Measurements from ENCODE around the gene TSPAN18.
A peak's percentile ranks its signal among the peaks of the same experiment; 100 is the strongest.

The TSPAN18 gene

GRCh38 chr11:44974402-44975000, 247.7 kb downstream of the TSPAN18 start:
- Mint-ChIP-seq H3K27ac (no peak overlapping the region), H3K4me3 (no peak overlapping the region), H3K36me3 (ENCODE audit: low read depth) (no peaks in the 10 kb centered on the region), H3K27me3 (ENCODE audit: low read depth, poor library complexity) (peaks cover 11% of the 10 kb centered on the region), H3K4me1 (peaks cover 36% of the 10 kb centered on the region), H3K9me3 (no peaks in the 10 kb centered on the region)
- TF ChIP-seq CTCF (IDR thresholded peaks at IDR 0.05) = no peak
- no peak for DNase-seq

- TF ChIP-seq CTCF (IDR thresholded peaks at IDR 0.05) = no peak
- Mint-ChIP-seq H3K27ac (no peak overlapping the region), H3K9me3 (peaks cover 2% of the 10 kb centered on the region), H3K36me3 (ENCODE audit: low read depth) (no peaks in the 10 kb centered on the region), H3K27me3 (ENCODE audit: low read depth, poor library complexity) (peaks cover 7% of the 10 kb centered on the region), H3K4me3 (no peak overlapping the region), H3K4me1 (peaks cover 20% of the 10 kb centered on the region)
- DNase-seq = no peak
Measured at GRCh38 chr11:44976576-44976975, 249.8 kb downstream of the TSPAN18 start.

DNA sequence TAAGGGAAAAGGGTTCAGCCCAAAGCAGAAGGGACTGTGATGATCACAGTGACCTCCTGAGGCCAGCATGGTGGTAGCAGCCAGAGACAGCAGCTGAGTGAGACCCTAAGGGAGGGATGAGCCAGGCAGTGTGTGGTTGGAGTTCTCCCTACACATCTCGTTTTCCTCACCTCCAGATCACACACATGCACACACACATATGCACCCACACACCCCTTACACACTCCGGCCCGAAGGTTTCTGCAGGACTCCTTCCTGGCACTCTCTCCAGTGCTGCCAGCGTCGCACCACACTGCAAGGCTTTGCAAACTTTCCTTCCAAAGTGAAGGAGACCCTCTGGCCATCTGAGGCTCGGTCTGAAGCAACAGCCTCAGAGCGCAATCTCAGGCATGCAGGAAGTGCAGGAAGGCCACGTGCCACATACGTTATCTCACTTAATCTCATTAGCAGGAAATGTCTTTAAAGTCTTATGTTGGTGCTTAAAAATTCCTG, 250.8 kb downstream of the TSPAN18 start:
- no peaks in the 10 kb centered on the region for H3K36me3 Mint-ChIP-seq (ENCODE audit: low read depth)
- DNase-seq = no peak
- H3K4me1 Mint-ChIP-seq = peaks cover 17% of the 10 kb centered on the region
- peaks cover 7% of the 10 kb centered on the region for H3K9me3 Mint-ChIP-seq
- peaks cover 4% of the 10 kb centered on the region for H3K27me3 Mint-ChIP-seq (ENCODE audit: low read depth, poor library complexity)
- H3K27ac Mint-ChIP-seq = peak overlapping the region; percentile 3
- TF ChIP-seq CTCF (IDR thresholded peaks at IDR 0.05) = peak; percentile 29
- H3K4me3 Mint-ChIP-seq = no peak overlapping the region

GRCh38 chr11:44978274-44978960, 251.7 kb downstream of the TSPAN18 start:
- TF ChIP-seq CTCF (IDR thresholded peaks at IDR 0.05) = no peak
- DNase-seq = no peak
- H3K36me3 Mint-ChIP-seq (ENCODE audit: low read depth) = no peaks in the 10 kb centered on the region
- H3K9me3 Mint-ChIP-seq = peaks cover 7% of the 10 kb centered on the region
- peaks cover 4% of the 10 kb centered on the region for H3K27me3 Mint-ChIP-seq (ENCODE audit: low read depth, poor library complexity)
- peaks cover 12% of the 10 kb centered on the region for H3K4me1 Mint-ChIP-seq
- H3K27ac Mint-ChIP-seq = no peak overlapping the region
- H3K4me3 Mint-ChIP-seq = no peak overlapping the region

- DNase-seq = no peak
- peaks cover 7% of the 10 kb centered on the region for H3K4me1 Mint-ChIP-seq
- H3K9me3 Mint-ChIP-seq = peaks cover 7% of the 10 kb centered on the region
- H3K4me3 Mint-ChIP-seq = no peak overlapping the region
- H3K27me3 Mint-ChIP-seq (ENCODE audit: low read depth, poor library complexity) = peaks cover 4% of the 10 kb centered on the region
- H3K27ac Mint-ChIP-seq = no peak overlapping the region
- no peaks in the 10 kb centered on the region for H3K36me3 Mint-ChIP-seq (ENCODE audit: low read depth)
- no peak for TF ChIP-seq CTCF (IDR thresholded peaks at IDR 0.05)
Measured at GRCh38 chr11:44978961-44979331, 252.2 kb downstream of the TSPAN18 start.

Measured in nephron progenitor cell (in vitro differentiated cells).